Prostate gland (tissue), 2 donors: ENCODE measurements around the gene RNF115. TPM values are rescaled to one million over a fixed set of nuclear protein-coding genes. Genes with fewer than 3 reads are reported as not detected.

Experiments used
- DNase-seq: peaks from one replicate; pipeline ENCODE4 v3.0.0-alpha.2; 2019; ENCODE audit warnings: low spot score
- H3K27ac ChIP-seq, 2 donors: fragments of 200-600 bp; sonication (generic); 2 replicates each; pipeline ENCODE4 v1.5.1; 2017 to 2019
- H3K27me3 ChIP-seq: fragments of 200-600 bp; sonication (generic); replicated peaks from 2 replicates; pipeline ENCODE4 v1.5.1; 2019; ENCODE audit not compliant: insufficient read depth
- H3K36me3 ChIP-seq, 2 donors: fragments of 200-600 bp; sonication (generic); 1 replicate in 1 of 2; 2 replicates in 1 of 2; pipeline versions ENCODE4 v1.5.1 to v1.8.1; 2017 to 2019
- H3K4me1 ChIP-seq: fragments of 200-600 bp; sonication (generic); replicated peaks from 2 replicates; pipeline ENCODE4 v1.5.1; 2019
- H3K4me3 ChIP-seq, 2 donors: fragments of 200-600 bp; sonication (generic); 2 replicates each; pipeline ENCODE4 v1.5.1; 2017 to 2019
- H3K9me3 ChIP-seq: fragments of 200-600 bp; sonication (generic); 2 replicates; pipeline ENCODE4 v1.5.1; 2017
- POLR2A ChIP-seq: fragments of 450-650 bp; IDR thresholded peaks from one replicate; pipeline ENCODE4 v1.6.1; 2016; ENCODE audit warnings: antibody characterized with exemption, mild to moderate bottlenecking
- POLR2AphosphoS5 ChIP-seq: sonication (generic); formaldehyde crosslinking; IDR thresholded peaks from one replicate; pipeline ENCODE4 v1.6.1; 2017; ENCODE audit warnings: antibody characterized with exemption
- WGBS: methylation state at CpG from one replicate; pipeline ENCODE4 v1.1.5; 2018; 5-methylcytosine and 5-hydroxymethylcytosine counted together
- intact Hi-C: fragments of 100-400 bp; cut with DNase I; formaldehyde crosslinking; loops from one replicate; pipeline ENCODE4 v1.14.2; 2022
- total RNA-seq, 2 donors: library from RNA; depleted of rRNA; stranded (reverse); fragments of >200 nt; gene quantifications; one replicate each; pipeline ENCODE4 v1.1.0, GENCODE V29; 2016
- TF ChIP-seq, protein P1 (sequence below), 4 experiments: fragments of 200-600 bp in 2 of 4; fragments of 450-650 bp in 2 of 4; sonication (generic) in 2 of 4; IDR thresholded peaks; 1 replicate in 3 of 4; 2 replicates in 1 of 4; pipeline ENCODE4 v1.5.1; 2016 to 2019; ENCODE audit warnings: antibody characterized with exemption in 4 of 4, mild to moderate bottlenecking in 2 of 4, moderate library complexity in 2 of 4

RNF115 gene
- total RNA-seq, 2 donors from 2014 or later: 12.5 to 21.4 TPM

DNA sequence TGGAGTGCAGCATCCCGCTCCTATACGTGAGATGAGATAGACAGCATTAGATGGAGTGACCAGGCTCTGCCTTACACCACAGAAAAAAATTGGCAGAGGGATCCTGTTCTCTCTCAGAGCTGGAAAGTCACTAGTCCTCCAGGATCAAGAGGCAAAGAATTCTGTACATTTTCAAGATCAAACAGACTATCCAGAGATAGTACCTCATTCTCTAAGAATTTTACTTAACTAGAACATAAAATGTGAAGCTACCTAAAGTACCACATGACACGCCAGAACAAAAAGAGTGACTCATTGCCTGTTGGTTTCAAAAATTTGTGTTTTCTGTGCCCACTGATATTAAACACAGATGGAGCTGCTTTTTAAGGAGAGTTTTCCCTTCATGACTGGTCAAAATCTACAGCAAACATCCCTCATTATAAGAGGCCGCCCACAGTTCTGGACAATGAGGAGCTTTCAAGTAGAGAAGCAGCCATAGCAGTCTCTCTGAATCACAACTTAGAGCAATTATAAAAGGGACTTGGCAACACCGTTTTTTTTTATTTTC, 72.3 kb downstream of the RNF115 start:
- 65% methylated on average over 5 of the region's 5 CpGs for WGBS
- Histone ChIP-seq H3K27me3 (no peaks in the 10 kb centered on the region), H3K4me1 (no peaks in the 10 kb centered on the region), H3K9me3 (no peaks in the 10 kb centered on the region), H3K36me3 (peaks cover 5% of the 10 kb centered on the region in 2 donors), H3K27ac (no peak overlapping the region), H3K4me3 (no peak overlapping the region)
- no peak for DNase-seq
- intact Hi-C loops: loop anchor here (10.0 kb wide), 1 partner anchor 73 kb away; the partner anchor contains the start of genes POLR3C and RNF115
- TF ChIP-seq POLR2AphosphoS5 (no peak), POLR2A (no peak)
- TF ChIP-seq, protein P1, sequence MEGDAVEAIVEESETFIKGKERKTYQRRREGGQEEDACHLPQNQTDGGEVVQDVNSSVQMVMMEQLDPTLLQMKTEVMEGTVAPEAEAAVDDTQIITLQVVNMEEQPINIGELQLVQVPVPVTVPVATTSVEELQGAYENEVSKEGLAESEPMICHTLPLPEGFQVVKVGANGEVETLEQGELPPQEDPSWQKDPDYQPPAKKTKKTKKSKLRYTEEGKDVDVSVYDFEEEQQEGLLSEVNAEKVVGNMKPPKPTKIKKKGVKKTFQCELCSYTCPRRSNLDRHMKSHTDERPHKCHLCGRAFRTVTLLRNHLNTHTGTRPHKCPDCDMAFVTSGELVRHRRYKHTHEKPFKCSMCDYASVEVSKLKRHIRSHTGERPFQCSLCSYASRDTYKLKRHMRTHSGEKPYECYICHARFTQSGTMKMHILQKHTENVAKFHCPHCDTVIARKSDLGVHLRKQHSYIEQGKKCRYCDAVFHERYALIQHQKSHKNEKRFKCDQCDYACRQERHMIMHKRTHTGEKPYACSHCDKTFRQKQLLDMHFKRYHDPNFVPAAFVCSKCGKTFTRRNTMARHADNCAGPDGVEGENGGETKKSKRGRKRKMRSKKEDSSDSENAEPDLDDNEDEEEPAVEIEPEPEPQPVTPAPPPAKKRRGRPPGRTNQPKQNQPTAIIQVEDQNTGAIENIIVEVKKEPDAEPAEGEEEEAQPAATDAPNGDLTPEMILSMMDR (IDR thresholded peaks at IDR 0.05): no peak

DNA sequence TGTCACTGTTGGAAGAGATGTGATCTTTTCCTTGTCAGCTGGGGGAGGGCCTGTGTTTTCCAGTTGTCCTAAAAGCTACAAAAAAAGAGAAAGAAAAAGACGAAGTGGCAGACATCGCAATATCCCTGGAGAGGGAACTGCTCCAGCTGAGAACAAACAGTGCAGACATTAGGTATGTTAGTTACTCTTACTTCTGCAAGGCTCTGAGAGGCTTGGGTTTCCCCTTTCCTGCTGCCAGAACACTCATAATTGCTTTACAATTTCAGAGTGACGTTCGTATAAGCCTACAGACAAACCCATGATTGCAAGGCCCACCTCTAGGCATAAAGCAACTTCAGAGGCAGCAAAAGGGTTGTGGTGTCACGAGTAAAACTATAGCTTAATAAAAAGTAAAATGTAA, 73.5 kb downstream of the RNF115 start:
- H3K36me3 ChIP-seq: peaks cover 5 to 6% of the 10 kb centered on the region in 2 donors
- 59% methylated on average over 5 of the region's 5 CpGs for WGBS
- intact Hi-C loops: loop anchor here (10.0 kb wide), 1 partner anchor 74 kb away; the partner anchor contains the start of genes POLR3C and RNF115

DNA sequence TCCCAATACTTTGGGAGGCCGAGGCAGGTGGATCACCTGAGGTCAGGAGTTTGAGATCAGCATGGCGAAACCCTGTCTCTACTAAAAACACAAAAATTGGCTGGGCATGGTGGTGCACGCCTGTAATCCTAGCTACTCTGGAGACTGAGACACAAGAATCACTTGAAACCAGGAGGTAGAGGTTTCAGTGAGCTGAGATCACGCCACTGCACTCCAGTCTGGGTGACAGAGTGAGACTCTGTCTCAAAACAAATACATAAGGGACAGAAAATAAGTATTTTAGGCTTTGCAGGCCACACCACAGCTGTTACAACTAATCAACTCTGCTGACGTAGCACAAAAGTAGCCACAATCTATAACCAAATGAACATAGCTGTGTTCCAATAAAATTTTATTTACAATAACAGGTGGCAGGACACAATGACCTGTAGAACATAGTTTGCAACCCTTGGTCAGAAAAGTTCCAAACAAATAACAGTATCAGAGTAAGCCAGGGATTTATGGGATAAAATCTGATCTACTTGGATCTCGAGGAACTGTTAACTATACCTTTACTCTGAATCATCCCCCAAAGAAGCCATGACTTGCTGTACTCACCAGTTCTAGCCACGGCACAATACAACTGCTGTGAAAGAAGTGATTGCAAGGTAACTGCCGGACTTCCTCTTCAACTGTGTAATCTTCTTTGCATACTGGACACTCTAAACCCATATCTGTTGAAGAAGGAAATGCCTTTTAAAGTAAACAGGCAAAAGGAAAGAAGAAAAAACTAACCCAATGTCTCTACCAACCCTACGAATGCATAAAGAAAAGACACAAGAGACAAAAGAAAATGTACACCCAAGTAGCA, 76.3 kb downstream of the RNF115 start:
- Histone ChIP-seq H3K4me1 (no peaks in the 10 kb centered on the region), H3K9me3 (no peaks in the 10 kb centered on the region), H3K36me3 (peaks cover 5 to 6% of the 10 kb centered on the region in 2 donors), H3K27ac (no peak overlapping the region), H3K27me3 (no peaks in the 10 kb centered on the region), H3K4me3 (no peak overlapping the region)
- no peak for DNase-seq
- intact Hi-C loops: no loop called here
- 89% methylated on average over 9 of the region's 9 CpGs for WGBS
- TF ChIP-seq POLR2AphosphoS5: no peak
- TF ChIP-seq, protein P1 (IDR thresholded peaks at IDR 0.05): no peak
- no peak for TF ChIP-seq POLR2A

More for the DNA sequence above, 73.5 kb downstream of the RNF115 start:
- no peak for DNase-seq
- H3K27me3 ChIP-seq: no peaks in the 10 kb centered on the region
- H3K9me3 ChIP-seq: no peaks in the 10 kb centered on the region
- no peak overlapping the region for H3K27ac ChIP-seq
- no peak overlapping the region for H3K4me3 ChIP-seq
- H3K4me1 ChIP-seq: no peaks in the 10 kb centered on the region
- no peak for TF ChIP-seq POLR2A
- TF ChIP-seq POLR2AphosphoS5: no peak
- TF ChIP-seq, protein P1 (IDR thresholded peaks at IDR 0.05): no peak

DNA sequence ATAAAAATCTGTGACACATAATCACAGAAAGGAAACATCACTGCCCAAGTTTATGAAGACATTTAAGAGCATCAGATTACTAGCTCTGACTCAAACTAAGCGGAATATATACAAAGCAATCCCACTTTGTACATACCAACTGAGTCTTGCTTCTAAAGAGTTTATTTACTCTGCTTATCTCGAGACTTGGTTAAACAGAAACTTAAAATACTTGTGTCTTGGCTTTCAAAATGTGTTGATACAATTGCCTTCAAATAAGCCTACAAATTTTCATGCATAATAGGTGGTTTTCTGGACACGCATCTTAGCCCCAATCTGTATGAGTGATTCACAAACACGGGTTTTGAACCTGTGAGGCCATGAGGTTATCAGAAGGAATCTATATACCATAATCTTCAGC, 83.6 kb downstream of the RNF115 start:
- DNase-seq: no peak
- TF ChIP-seq, protein P1 (IDR thresholded peaks at IDR 0.05): no peak
- peak; percentile 40 for TF ChIP-seq POLR2AphosphoS5
- Histone ChIP-seq H3K4me1 (no peaks in the 10 kb centered on the region), H3K4me3 (no peak overlapping the region), H3K27me3 (no peaks in the 10 kb centered on the region), H3K9me3 (no peaks in the 10 kb centered on the region), H3K36me3 (no peaks in the 10 kb centered on the region), H3K27ac (no peak overlapping the region)
- intact Hi-C loops: no loop called here
- WGBS: 17% methylated on average over 4 of the region's 4 CpGs
